ENCODE data around the gene OR2H2.

Gene OR2H2

GRCh38 chr6:29584821-29585220 lies at the start of gene OR2H2:
Gene OR2H2, plus strand, starts transcription at chr6:29585121. Its CDS starts 2,824 bp downstream, at chr6:29587945.
- no peak for DNase-seq

DNA sequence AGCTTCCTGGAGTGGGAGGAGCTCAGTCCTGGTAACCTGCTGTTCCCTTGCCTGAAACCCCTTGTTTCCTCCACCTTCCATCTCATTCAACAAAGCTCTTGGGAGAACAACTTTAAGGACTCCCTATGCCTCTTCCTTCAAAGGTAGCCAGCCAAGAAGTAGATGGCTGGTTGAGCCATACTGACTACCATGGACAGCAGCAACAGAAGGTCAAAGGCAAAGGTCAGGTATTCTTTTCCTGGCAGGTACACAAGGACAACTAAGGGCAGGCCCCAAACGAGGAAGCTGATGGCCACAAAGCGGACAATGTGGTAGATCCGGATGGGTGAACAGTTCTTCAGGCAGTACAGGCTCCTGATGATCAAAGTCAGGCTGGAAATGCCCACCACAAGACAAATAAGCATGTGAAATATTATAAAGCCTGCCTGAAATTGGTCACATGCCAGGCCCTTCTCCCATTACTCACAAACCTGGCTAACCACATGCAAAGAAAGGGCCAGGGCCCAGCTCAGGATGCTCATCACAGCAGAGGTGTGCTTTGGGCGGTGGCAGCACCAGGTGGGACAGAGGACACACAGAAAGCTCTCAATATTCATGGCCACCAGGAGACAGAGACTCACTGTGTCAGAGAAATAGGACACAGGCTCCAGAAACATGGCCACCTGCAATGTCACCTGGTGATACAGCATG lies 47.1 kb upstream of the OR2H2 start:
- no peak for DNase-seq

DNA sequence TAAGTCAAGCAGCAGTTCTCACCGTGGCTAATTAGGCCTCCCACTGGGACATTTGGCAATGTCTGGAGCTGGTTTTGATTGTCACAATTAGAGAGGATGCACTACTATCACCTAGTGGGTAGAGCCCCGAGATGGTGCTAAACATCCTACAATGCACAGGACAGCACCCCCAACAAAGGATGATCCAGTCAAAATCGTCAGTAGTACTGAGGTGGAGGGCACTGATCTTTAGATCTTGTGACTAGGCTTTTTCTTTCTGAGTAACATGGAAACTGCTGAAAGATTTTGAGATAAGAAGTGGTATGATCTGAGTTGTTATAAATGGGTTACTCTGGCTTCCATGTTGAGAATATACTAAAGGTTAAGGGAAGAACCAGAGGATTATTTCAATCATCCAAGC lies 37.3 kb upstream of the OR2H2 start:
- no peak for DNase-seq

- DNase-seq: peak; percentile 71
These were observed 32.3 kb upstream of the OR2H2 start for GRCh38 chr6:29552512-29553051.

GRCh38 chr6:29553268-29554057 lies 31.5 kb upstream of the OR2H2 start:
- peak; percentile 60 for DNase-seq

GRCh38 chr6:29554764-29555163 lies 30.2 kb upstream of the OR2H2 start:
- DNase-seq: no peak

- no peak for DNase-seq
These were observed 27.6 kb upstream of the OR2H2 start for GRCh38 chr6:29557320-29557719.

DNA sequence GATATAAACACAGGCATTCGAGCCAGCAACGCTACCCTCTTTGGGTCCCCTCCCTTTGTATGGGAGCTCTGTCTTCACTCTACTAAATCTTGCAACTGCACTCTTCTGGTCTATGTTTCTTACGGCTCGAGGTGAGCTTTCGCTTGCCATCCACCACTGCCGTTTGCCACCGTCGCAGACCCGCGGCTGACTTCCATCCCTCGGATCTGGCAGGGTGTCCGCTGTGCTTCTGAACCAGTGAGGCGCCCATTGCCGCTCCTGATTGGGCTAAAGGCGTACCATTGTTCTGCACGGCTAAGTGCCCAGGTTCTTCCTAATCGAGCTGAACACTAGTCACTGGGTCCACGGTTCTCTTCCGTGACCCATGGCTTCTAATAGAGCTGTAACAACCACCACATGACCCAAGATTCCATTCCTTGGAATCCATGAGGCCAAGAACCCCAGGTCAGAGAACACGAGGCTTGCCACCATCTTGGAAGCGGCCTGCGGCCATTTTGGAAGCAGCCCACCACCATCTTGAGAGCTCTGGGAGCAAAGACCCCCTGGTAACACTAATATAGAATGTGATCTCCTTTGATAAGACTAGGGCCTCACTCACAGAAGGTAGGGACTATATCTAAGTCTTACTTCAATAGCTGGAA lies 26.4 kb upstream of the OR2H2 start:
- no peak for DNase-seq

DNA sequence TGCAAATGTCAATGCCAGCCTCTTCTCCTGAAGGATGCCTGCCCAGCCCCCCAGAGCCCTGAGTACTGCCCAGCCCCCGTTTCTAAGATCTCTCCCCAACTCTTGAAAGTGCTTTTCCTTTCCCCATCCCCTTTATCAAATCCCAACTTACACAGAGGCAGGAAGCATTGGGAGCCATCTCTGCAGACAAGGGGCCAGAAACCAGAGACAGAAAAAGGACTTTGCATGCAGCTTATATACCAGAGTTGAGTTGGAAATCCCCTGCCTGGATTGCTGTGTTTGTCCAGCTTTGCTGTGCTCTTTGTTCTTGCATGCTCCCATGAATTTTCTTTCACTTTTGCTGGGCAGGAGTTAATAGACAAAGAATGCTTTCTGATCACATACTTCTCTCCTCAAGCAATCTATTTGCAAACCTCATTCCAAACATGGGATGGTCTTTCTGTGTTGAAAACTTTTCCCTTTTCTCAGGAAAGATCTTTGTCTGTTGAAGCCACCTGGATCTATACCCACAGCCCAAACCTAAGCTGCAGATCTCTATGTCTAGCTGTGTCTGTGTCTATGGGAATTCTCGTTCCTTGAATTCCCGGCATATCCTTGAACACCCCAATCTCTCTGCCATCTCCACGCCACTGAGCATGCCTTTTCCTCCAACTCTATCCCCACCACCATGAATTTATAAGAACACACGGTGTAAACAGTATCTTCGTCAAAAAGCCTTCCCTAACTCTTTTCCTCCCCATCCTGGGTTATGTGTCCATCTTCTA lies 25.2 kb upstream of the OR2H2 start, which contains the start of gene UBD:
Gene UBD (minus strand): TSS at position 209 of the 764 bp plus-strand sequence. CDS start 31 bp downstream, at position 178.
- DNase-seq: no peak

- DNase-seq: no peak
These were observed 23.8 kb upstream of the OR2H2 start for GRCh38 chr6:29561091-29561490.

DNA sequence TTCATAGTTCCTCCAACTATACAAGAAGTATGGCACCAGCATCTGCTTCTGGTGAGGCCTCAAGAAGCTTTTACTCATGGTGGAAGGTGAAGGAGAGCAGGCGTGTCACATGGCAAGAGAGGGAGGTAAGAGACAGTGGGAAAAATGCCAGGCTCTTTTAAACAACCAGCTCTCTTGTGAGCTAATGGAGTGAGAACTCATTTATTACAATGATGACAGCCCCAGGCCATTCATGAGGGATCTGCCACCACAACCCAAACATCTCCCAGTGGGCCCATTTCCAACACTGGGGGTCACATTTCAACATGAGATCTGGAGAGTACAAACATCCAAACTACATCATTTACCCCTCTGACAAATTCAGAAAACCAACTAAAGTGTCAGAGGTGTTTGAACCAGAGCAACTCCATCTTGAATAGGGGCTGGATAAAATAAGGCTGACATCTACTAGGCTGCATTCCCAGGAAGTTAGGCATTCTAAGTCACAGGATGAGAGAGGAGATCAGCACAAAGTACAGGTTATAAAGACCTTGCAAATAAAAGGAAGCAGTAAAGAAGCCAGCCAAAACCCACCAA lies 23.2 kb upstream of the OR2H2 start:
- no peak for DNase-seq

DNA sequence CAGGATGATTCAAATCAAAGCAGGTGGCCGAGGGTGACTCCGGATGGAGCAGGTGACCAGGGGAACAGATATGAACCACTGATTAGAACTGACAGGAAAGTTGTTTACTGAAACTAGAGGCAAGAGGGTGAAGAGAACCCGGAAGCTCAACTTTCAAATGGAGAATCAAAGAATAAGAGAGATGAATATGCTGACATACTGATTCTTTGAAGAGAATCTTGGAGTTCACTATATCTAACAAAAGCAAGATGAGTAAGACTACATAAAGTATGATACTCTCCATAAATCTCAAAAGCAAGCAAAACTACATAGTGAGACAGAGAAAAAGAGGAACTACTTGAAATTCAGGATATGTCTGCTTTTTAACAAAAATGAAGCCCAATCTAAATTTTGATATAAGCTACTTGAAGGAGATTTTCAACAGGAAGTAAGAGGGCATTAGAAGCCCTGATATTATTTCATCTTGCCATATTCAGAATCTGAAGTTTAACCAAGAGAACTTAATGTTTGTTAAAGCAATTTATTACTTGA lies 21.4 kb upstream of the OR2H2 start:
- no peak for DNase-seq

GRCh38 chr6:29564875-29565274 lies 20.0 kb upstream of the OR2H2 start:
- DNase-seq: no peak

- DNase-seq: no peak
These were observed 18.1 kb upstream of the OR2H2 start for GRCh38 chr6:29566856-29567255.

GRCh38 chr6:29567541-29567940 lies 17.4 kb upstream of the OR2H2 start:
- no peak for DNase-seq

GRCh38 chr6:29567991-29568390 lies 16.9 kb upstream of the OR2H2 start:
- DNase-seq: no peak

DNA sequence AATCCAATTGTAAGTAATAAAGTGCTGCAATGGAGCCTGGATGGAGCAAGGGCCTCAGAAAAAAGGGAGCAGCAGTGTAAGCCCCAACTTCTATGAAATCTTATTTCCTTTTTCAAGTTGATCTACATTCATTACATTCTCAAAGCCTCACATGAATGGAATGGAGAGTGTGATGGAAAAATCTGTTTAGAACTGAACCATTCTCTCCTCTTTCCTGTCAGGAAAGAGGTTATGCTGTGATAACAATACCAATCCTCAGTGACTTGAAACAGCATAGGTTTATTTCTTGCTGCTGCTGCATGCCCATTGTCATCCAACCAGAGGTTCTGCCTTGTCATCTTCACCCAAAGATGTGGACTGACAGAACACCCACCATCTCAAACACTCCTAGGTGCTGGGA lies 8.9 kb upstream of the OR2H2 start:
- no peak for DNase-seq

- DNase-seq: no peak
These were observed 7.4 kb upstream of the OR2H2 start for GRCh38 chr6:29577544-29577943.

- DNase-seq: peak; percentile 54
These were observed 4.6 kb downstream of the OR2H2 start for GRCh38 chr6:29589423-29590048.

DNA sequence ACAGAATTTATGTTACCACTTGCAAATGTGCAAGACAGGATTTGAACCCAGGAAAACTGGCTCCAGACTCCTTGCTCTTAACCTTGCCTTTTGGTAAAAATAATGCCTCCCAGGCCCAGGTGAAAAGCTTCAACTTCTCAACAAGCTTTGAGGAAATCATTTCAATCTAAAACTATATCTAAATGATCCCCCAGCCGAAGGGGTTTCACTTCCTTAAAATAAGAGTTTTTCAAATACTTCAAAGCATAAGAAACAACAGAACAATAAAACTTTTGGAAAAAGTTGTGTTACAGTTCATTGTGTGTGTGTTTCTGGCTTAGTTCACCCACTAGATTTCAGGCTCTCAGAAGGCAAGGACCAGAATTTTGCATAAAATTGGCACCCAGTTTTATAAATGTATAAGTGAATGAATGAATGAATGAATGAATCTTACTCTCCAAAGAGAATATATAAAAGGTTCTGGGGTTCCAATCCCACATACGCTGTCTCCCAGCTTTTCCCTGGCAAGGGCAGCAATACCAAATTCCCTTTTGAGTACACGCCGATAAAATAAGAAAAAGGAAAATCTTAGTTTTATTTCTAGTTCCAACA lies 5.4 kb downstream of the OR2H2 start:
- no peak for DNase-seq

DNA sequence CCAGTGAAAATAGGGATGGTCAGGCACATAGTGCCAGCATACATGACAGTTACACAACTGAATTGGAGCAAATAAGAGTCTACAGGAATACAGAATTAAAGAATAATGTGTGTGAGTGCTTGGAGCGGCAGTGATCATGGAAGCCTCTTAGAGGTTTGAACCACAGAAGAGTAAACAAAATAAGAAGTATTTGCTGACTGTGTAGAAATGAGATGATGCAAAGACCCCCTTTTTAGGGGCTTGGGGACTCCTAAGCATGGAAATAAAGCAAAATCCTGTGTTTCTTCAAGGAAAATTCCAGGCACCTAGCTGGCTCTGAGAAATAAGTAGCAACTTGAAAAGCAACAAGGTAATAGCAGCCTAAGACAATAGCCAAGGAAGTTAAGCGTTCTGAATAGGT lies 6.8 kb downstream of the OR2H2 start:
- DNase-seq: no peak
